ENCODE results near the gene SOX5.

DNA sequence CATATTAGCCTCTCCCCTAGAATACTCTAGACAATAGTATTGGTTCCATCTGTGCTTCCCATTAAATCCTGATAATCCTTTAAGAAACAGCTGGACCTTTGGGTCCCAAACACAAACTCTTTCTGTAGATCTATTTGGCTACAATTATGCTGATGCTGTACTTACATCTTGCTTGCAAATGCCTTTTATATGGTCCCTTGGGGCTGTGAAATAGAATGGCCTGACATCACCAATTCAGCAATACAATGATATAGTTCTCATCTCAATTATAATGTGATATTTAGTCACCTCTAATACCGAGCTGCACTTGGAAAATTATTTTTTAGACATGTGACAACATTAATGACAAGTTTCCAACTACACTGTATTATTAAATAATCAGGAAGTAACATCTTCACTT lies 261.5 kb downstream of the SOX5 start:
- TF ChIP-seq, protein P1, sequence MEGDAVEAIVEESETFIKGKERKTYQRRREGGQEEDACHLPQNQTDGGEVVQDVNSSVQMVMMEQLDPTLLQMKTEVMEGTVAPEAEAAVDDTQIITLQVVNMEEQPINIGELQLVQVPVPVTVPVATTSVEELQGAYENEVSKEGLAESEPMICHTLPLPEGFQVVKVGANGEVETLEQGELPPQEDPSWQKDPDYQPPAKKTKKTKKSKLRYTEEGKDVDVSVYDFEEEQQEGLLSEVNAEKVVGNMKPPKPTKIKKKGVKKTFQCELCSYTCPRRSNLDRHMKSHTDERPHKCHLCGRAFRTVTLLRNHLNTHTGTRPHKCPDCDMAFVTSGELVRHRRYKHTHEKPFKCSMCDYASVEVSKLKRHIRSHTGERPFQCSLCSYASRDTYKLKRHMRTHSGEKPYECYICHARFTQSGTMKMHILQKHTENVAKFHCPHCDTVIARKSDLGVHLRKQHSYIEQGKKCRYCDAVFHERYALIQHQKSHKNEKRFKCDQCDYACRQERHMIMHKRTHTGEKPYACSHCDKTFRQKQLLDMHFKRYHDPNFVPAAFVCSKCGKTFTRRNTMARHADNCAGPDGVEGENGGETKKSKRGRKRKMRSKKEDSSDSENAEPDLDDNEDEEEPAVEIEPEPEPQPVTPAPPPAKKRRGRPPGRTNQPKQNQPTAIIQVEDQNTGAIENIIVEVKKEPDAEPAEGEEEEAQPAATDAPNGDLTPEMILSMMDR (conservative IDR thresholded peaks at IDR 0.05; ENCODE audit: low read length), result no peak
- no peak for TF ChIP-seq EZH2phosphoT487 (IDR thresholded peaks at IDR 0.05; ENCODE audit: borderline replicate concordance)
